A673 (cell line): ENCODE results near the gene ABCA12.

Experiments
- CTCF ChIP-seq: fragments of 300-800, 200-600 bp; sonication (generic); conservative IDR thresholded peaks from 2 replicates; pipeline ENCODE4 v1.5.1; 2017; ENCODE audit warnings: low read depth, mild to moderate bottlenecking, antibody characterized with exemption, low read length, moderate library complexity, mixed read lengths
- EZH2 ChIP-seq: fragments of 200-600 bp; sonication (generic); IDR thresholded peaks from 2 replicates; pipeline ENCODE4 v1.6.1; 2017; ENCODE audit warnings: borderline replicate concordance, low read depth, mild to moderate bottlenecking, mixed read lengths, antibody characterized with exemption, low read length; ENCODE audit not compliant: poor library complexity, severe bottlenecking

GRCh38 chr2:215031321-215031720 is 107.1 kb downstream of the ABCA12 start:
- TF ChIP-seq CTCF (no peak), EZH2 (no peak)
